H1 (cell line): ENCODE data around the gene TPSG1. TPM values are rescaled to one million over a fixed set of nuclear protein-coding genes. Genes with fewer than 3 reads are reported as not detected.

Experiments
- PHF8 ChIP-seq: fragments of 200-600 bp; sonication (generic); conservative IDR thresholded peaks from 2 replicates; pipeline ENCODE4 v1.7.1; 2012; ENCODE audit warnings: low read depth, mild to moderate bottlenecking, inconsistent platforms, low read length, moderate library complexity
- RNF2 ChIP-seq: fragments of 200-900, 300-1000 bp; sonication (generic); IDR thresholded peaks from 2 replicates; pipeline ENCODE4 v1.7.1; 2016; ENCODE audit warnings: borderline replicate concordance, low read depth, mild to moderate bottlenecking, antibody characterized with exemption, low read length; ENCODE audit not compliant: poor library complexity, severe bottlenecking; ENCODE audit errors: missing control alignments
- polyA plus RNA-seq, 7 experiments: library from polyadenylated mRNA; depleted of rRNA in 3 of 7; stranded (reverse) in 5 of 7; unstranded in 2 of 7; fragments of >200 nt in 5 of 7; fragments of 200-250 nt in 2 of 7; gene quantifications; 1 replicate in 5 of 7; 2 replicates in 1 of 7; 4 replicates in 1 of 7; pipeline versions ENCODE4 v1.2.1 to v1.2.3, GENCODE V29; 2011 to 2013; ENCODE audit warnings: missing spikeins in 2 of 7, mixed read lengths in 2 of 7
- total RNA-seq: library from RNA; stranded (reverse); fragmentation: NEBNext Ultra II Directional; extraction: Animal tissue kit (Norgen Biotek cat#: 25700); gene quantifications from 2 replicates; pipeline ENCODE4 v1.2.1, GENCODE V29; 2021
- TF ChIP-seq, protein P1 (sequence below): IDR thresholded peaks from 2 replicates; pipeline ENCODE4 v1.6.1; 2012; ENCODE audit warnings: inconsistent platforms

Gene TPSG1
- total and polyA plus RNA-seq, 2 of the 8 experiments (the other 6 are each of a cell fraction or from before 2014, with no cell fraction given): not detected

DNA sequence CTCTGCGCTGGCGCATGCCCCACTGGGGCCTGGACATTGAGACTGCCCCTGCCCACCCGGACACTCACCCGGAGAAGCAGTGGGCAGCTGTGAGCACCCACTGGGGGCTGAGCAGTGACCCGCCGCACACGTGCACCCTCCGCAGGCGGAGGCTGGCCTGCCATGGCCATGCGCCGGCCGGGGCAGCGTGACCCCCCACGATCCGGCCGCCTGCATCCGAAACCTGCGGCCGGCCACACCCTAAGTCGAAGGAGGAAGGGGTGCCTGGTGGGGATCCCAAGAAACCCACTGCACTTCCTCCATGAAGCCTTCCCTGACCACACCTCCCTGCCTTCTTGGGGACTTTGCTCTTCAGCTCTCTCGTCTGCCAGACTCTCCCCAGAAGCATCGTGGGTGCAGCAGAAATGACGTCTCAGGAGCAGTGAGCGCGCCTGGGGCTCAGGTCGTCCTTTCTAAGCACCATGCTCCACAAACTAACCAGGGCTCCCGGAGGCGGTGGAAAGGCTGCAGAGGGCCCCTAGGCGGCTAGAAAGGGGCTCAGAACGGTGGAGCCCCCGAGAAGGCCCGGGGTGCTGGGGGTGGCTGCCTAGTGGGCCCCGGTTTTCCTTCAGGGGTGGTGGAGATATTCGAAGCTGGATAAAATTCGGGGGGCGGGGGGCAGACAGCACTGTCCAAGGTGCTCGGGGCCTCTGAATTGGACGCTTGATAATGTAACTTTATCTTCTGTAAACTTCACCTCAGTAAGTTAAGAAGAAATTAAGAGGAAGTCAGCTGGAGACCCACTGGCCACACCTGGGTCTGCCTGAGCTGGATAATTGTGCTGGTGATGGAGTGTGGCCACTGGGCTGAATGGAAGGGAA lies 1.5 kb downstream of the TPSG1 start (continued):
- TF ChIP-seq, protein P1, sequence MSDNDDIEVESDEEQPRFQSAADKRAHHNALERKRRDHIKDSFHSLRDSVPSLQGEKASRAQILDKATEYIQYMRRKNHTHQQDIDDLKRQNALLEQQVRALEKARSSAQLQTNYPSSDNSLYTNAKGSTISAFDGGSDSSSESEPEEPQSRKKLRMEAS: no peak
- TF ChIP-seq PHF8 (no peak), RNF2 (no peak)
